Measurements from ENCODE around the gene LZIC. TPM values are rescaled to one million over a fixed set of nuclear protein-coding genes. Genes with fewer than 3 reads are reported as not detected.
A peak's percentile ranks its signal among the peaks of the same experiment; 100 is the strongest.

Gene LZIC
- total and polyA plus RNA-seq, 2 of the 13 experiments (the other 11 are each of a cell fraction or from before 2014, with no cell fraction given) = 25.2 to 71.8 TPM

DNA sequence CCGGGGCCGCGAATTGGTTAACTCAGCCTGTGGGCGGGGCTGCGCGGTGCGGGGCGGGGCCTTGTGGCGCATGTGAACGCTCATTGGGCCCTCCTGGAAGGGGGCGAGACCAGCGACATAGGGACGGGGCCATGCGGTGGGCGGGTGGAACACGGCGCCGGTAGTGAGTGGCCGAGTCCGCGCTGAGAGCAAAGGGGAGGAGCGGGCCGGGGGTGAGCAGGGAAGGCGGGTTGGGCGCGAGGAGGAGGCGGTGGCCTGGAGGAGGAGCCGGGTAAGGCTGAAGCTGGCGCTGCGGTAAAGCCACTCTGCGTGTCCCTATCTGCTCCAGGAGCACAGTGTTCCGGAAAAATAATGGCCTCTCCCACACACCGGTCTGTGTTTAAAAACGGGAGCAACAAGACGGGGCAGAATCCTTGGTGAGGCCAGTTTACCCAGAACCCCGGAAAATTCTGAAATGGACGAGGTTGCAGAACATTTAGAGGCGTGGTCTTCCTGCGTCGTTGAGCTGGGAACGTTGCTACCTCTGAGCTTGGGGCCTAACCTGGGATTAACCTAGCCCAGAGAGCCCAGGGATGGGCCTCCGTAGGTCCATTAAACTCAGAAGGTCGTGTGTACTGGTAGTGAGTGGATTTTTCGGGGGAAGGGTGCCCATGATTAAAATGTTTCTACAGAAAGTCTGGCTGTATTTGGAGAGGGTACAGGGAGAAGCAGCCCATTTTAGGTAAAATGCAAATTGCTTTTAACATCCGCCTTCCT, 32.6 kb downstream of the LZIC start (continued):
- TF ChIP-seq, protein P1, sequence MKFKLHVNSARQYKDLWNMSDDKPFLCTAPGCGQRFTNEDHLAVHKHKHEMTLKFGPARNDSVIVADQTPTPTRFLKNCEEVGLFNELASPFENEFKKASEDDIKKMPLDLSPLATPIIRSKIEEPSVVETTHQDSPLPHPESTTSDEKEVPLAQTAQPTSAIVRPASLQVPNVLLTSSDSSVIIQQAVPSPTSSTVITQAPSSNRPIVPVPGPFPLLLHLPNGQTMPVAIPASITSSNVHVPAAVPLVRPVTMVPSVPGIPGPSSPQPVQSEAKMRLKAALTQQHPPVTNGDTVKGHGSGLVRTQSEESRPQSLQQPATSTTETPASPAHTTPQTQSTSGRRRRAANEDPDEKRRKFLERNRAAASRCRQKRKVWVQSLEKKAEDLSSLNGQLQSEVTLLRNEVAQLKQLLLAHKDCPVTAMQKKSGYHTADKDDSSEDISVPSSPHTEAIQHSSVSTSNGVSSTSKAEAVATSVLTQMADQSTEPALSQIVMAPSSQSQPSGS (CRISPR knock-in tag; IDR thresholded peaks at IDR 0.05) = no peak
- TF ChIP-seq XBP1 (CRISPR knock-in tag; IDR thresholded peaks at IDR 0.05) (no peak), JUN (CRISPR knock-in tag; IDR thresholded peaks at IDR 0.05) (no peak), GATAD2A (CRISPR knock-in tag; IDR thresholded peaks at IDR 0.05) (peak; percentile 13; the same call in 1 of the 2 replicates), NRL (CRISPR knock-in tag; IDR thresholded peaks at IDR 0.05; ENCODE audit: borderline replicate concordance) (no peak), POLR2AphosphoS5 (IDR thresholded peaks at IDR 0.05; ENCODE audit: low read depth, low read length) (peak; percentile 78), NBN (conservative IDR thresholded peaks at IDR 0.05) (no peak), SSRP1 (CRISPR knock-in tag; IDR thresholded peaks at IDR 0.05) (no peak), ZNF329 (CRISPR knock-in tag; IDR thresholded peaks at IDR 0.05; ENCODE audit: low read depth) (no peak), PTBP1 (IDR thresholded peaks at IDR 0.05; ENCODE audit: low read depth, low read length, poor library complexity, severe bottlenecking) (no peak), ZNF160 (CRISPR knock-in tag; IDR thresholded peaks at IDR 0.05) (no peak), ETV5 (CRISPR knock-in tag; IDR thresholded peaks at IDR 0.05; ENCODE audit: borderline replicate concordance) (0 out of 2 replicates have a peak, but pooled peaks have one; percentile 20), RXRB (CRISPR knock-in tag; IDR thresholded peaks at IDR 0.05; ENCODE audit: borderline replicate concordance) (peak; percentile 7; the same call in 1 of the 2 replicates), SAFB2 (CRISPR knock-in tag; IDR thresholded peaks at IDR 0.05; ENCODE audit: borderline replicate concordance, low read depth) (no peak), TAF15 (IDR thresholded peaks at IDR 0.05; ENCODE audit: low read depth, low read length, poor library complexity, severe bottlenecking) (no peak)
- TF ChIP-seq, protein P2, sequence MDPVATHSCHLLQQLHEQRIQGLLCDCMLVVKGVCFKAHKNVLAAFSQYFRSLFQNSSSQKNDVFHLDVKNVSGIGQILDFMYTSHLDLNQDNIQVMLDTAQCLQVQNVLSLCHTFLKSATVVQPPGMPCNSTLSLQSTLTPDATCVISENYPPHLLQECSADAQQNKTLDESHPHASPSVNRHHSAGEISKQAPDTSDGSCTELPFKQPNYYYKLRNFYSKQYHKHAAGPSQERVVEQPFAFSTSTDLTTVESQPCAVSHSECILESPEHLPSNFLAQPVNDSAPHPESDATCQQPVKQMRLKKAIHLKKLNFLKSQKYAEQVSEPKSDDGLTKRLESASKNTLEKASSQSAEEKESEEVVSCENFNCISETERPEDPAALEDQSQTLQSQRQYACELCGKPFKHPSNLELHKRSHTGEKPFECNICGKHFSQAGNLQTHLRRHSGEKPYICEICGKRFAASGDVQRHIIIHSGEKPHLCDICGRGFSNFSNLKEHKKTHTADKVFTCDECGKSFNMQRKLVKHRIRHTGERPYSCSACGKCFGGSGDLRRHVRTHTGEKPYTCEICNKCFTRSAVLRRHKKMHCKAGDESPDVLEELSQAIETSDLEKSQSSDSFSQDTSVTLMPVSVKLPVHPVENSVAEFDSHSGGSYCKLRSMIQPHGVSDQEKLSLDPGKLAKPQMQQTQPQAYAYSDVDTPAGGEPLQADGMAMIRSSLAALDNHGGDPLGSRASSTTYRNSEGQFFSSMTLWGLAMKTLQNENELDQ (CRISPR knock-in tag; IDR thresholded peaks at IDR 0.05; ENCODE audit: borderline replicate concordance) = no peak
- TF ChIP-seq, protein P3, sequence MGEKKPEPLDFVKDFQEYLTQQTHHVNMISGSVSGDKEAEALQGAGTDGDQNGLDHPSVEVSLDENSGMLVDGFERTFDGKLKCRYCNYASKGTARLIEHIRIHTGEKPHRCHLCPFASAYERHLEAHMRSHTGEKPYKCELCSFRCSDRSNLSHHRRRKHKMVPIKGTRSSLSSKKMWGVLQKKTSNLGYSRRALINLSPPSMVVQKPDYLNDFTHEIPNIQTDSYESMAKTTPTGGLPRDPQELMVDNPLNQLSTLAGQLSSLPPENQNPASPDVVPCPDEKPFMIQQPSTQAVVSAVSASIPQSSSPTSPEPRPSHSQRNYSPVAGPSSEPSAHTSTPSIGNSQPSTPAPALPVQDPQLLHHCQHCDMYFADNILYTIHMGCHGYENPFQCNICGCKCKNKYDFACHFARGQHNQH (CRISPR knock-in tag; IDR thresholded peaks at IDR 0.05) = peak; percentile 68
- TF ChIP-seq, protein P4, sequence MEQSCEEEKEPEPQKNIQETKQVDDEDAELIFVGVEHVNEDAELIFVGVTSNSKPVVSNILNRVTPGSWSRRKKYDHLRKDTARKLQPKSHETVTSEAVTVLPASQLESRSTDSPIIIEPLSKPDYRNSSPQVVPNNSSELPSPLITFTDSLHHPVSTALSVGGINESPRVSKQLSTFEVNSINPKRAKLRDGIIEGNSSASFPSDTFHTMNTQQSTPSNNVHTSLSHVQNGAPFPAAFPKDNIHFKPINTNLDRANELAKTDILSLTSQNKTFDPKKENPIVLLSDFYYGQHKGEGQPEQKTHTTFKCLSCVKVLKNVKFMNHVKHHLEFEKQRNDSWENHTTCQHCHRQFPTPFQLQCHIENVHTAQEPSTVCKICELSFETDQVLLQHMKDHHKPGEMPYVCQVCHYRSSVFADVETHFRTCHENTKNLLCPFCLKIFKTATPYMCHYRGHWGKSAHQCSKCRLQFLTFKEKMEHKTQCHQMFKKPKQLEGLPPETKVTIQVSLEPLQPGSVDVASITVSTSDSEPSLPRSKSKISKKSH (CRISPR knock-in tag; IDR thresholded peaks at IDR 0.05; ENCODE audit: borderline replicate concordance) = peak; percentile 35; the same call in 1 of the 2 replicates
- TF ChIP-seq, protein P5, sequence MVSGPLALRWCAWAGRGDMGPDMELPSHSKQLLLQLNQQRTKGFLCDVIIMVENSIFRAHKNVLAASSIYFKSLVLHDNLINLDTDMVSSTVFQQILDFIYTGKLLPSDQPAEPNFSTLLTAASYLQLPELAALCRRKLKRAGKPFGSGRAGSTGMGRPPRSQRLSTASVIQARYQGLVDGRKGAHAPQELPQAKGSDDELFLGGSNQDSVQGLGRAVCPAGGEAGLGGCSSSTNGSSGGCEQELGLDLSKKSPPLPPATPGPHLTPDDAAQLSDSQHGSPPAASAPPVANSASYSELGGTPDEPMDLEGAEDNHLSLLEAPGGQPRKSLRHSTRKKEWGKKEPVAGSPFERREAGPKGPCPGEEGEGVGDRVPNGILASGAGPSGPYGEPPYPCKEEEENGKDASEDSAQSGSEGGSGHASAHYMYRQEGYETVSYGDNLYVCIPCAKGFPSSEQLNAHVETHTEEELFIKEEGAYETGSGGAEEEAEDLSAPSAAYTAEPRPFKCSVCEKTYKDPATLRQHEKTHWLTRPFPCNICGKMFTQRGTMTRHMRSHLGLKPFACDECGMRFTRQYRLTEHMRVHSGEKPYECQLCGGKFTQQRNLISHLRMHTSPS (CRISPR knock-in tag; IDR thresholded peaks at IDR 0.05; ENCODE audit: low read depth) = no peak
- TF ChIP-seq, protein P6, sequence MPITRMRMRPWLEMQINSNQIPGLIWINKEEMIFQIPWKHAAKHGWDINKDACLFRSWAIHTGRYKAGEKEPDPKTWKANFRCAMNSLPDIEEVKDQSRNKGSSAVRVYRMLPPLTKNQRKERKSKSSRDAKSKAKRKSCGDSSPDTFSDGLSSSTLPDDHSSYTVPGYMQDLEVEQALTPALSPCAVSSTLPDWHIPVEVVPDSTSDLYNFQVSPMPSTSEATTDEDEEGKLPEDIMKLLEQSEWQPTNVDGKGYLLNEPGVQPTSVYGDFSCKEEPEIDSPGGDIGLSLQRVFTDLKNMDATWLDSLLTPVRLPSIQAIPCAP (CRISPR knock-in tag; IDR thresholded peaks at IDR 0.05; ENCODE audit: low read depth) = no peak
